HG02885 (cell line): ENCODE measurements around the gene PRKN.

Experiments
- ATAC-seq: cut with Tn5 transposase; IDR thresholded peaks from one replicate; pipeline ENCODE4 v1.9.1; 2021; ENCODE audit warnings: mild to moderate bottlenecking; ENCODE audit not compliant: unreplicated experiment, poor library complexity

The PRKN gene

DNA sequence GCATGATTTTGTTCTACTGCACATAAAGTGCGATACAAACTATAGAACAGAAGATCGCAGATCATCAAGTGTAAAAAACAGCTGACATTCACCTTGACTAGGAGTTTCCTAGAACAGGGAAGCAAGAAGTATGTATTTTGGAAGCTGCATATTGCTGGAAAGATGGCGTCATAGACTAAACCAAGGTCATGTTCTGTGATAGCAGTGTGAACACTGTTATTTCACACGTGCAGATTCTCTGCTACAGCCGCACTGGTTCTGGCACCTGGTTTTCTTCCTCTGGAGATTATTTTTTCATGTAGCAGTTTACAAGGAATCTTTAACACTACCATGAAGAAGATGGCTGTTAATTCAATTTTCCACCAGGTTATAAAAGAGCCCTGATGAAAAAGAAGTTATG is 681.2 kb downstream of the PRKN start:
- ATAC-seq, result no peak

GRCh38 chr6:162032620-162033019 is 694.9 kb downstream of the PRKN start:
- ATAC-seq, result no peak

GRCh38 chr6:162029873-162030576 is 697.5 kb downstream of the PRKN start:
- no peak for ATAC-seq

DNA sequence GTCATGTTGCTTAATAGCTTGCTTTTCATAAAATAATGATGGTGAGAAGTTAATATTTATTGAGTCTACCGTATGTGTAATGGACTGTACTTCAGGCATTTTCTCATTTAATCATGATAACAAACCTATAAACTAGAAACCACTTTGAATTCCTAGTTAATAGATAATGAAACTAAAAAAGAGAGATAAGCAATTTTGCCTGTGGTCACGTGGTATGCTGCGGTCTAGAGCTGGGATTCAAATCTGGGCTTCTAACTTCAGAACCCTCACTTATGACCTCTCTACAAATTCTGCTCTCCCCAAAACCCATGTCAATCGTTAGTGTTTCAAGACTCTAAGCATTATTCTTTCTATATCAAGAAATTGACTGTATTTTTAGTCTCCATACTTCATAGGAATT is 700.7 kb downstream of the PRKN start:
- ATAC-seq, result no peak

DNA sequence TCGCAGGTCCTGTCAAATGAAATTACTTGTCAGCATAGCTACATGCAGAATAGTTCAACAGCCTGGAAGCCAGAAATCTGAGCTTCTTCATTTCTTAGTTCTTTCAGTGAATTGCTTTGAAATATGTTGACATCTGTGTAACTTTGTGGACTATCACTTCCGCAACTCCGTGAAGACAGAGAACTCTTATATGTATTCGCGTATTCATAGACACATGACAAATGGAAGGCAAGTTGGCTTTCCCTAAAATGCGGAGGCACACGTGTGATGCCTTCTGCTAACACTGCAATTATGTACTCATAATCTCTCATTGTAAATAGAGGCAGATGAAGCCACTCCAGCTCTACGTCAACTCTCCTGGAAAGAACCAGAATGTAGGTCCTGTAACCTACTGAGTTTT is 701.5 kb downstream of the PRKN start:
- ATAC-seq, result no peak

DNA sequence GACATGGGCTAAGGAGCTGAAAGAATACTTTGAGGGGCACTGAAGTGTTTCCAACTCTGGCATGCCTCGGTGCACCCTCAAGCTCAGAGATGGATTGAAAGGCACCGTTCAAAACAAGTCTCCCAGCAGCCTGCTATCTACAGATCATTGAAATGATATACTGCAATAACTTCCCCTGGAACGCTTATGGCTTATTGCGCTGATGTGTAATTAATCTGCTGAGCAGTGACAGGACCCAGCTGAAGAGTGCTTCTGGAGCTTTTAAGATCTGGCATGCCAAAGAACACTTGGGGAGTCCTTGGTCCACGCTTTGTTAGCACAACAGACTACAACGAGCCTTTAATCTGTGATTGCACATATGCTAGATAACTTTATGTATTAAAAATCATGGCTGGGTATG is 708.2 kb downstream of the PRKN start:
- no peak for ATAC-seq

- no peak for ATAC-seq
Observed at GRCh38 chr6:162017536-162017935, 710.0 kb downstream of the PRKN start.

GRCh38 chr6:162014069-162014811 is 713.3 kb downstream of the PRKN start:
- ATAC-seq, result no peak

GRCh38 chr6:162005372-162005771 is 722.2 kb downstream of the PRKN start:
- no peak for ATAC-seq

- ATAC-seq, result no peak
Observed at GRCh38 chr6:161996783-161997182, 730.8 kb downstream of the PRKN start.

- no peak for ATAC-seq
Observed at GRCh38 chr6:161985876-161986423, 741.6 kb downstream of the PRKN start.

GRCh38 chr6:161984713-161985112 is 742.9 kb downstream of the PRKN start:
- ATAC-seq, result no peak

GRCh38 chr6:161976553-161976952 is 751.0 kb downstream of the PRKN start:
- ATAC-seq, result no peak

- ATAC-seq, result no peak
Observed at GRCh38 chr6:161973064-161973463, 754.5 kb downstream of the PRKN start.

- no peak for ATAC-seq
Observed at GRCh38 chr6:161971043-161971442, 756.5 kb downstream of the PRKN start.

DNA sequence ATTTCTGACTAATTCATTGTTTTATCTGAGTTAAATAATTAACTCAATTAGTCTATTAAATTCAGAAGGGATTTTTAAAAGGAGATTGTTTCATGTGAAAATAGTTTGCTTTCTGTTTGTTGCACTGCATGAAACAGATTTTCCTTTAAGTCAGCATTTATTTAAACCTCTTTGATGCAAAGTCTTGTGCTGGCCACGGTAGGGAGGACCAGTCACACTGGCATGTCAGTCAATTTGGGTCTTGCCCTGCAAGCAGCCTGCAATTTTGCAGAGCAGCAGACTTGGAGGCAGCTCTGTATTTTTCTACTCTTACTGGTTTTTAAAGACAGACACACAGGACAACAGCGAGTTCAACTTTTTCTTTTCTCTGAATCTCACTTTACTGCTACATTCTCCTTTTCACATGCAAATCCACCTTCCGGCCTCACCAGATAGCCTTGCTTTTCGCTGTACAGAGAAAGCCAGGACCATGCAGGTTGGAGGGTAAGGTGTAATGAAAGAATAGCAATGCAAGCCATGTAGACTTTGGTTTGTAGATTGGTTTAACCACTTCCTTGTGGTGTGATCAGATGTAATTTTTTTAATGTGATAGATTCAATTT is 763.8 kb downstream of the PRKN start:
- ATAC-seq, result no peak

- no peak for ATAC-seq
Observed at GRCh38 chr6:161963181-161963580, 764.4 kb downstream of the PRKN start.

DNA sequence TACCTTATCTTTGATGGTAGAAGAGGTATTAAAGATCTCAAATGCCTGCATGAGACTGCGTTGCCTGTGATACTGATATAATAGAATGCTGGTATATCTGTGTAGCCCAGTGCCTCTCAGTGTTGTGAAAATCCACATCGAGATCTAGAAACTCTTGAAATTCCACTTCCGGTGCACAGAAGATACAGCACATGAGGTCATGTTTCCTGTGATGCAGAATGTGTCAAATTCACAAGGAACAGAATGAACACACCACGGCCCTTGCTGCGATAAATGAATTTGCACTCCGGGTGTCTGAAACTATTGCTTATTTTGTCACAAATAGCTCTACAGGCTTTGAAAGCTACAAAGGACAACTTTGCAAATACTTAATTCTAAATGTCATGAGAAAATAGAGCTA is 765.8 kb downstream of the PRKN start:
- ATAC-seq, result no peak

GRCh38 chr6:161961046-161961445 is 766.5 kb downstream of the PRKN start:
- no peak for ATAC-seq

GRCh38 chr6:161959072-161959471 is 768.5 kb downstream of the PRKN start:
- no peak for ATAC-seq

- ATAC-seq, result no peak
Observed at GRCh38 chr6:161956082-161956481, 771.5 kb downstream of the PRKN start.
